Measurements from ENCODE around the gene CCDC9.
"Not testable (repeated sequence)": the region's sequence is repeated elsewhere in the genome, so short reads cannot be mapped to it uniquely, and the experiment has no call there.

CCDC9 gene

GRCh38 chr19:47300867-47301266, 44.5 kb downstream of the CCDC9 start:
- not testable (repeated sequence) for DNase-seq (ENCODE audit: low read depth in 3 of 3)

GRCh38 chr19:47302249-47302648, 45.9 kb downstream of the CCDC9 start:
- DNase-seq (ENCODE audit: low read depth in 3 of 3): no peak

- no peak for DNase-seq (ENCODE audit: low read depth in 3 of 3)
Observed at GRCh38 chr19:47303966-47304365, 47.6 kb downstream of the CCDC9 start.

DNA sequence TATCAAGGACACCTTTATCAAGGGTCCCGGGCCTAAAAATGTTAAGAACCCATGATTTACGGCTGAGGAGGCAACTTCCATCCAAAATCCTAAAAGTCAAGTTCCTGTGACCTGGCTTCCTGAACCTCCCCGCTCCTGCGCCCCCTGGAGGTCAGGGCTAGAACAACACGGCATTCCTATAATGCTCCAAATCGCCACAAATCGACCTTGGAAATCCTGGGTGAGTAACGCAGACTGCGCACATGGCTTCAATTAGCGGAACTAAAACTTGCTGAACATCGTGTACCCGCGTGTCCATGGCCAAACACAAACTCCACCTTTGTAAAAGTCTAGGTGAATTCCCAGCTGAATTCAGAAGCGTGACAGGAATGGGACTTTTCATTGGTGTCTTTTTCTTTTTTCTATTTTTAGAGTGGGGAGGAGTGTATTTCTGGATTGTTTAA, 49.0 kb downstream of the CCDC9 start:
- DNase-seq (ENCODE audit: low read depth in 3 of 3): peak in 2 of 3 donors; percentile 25 to 30

- DNase-seq (ENCODE audit: low read depth in 3 of 3): no peak
Observed at GRCh38 chr19:47306303-47306702, 50.0 kb downstream of the CCDC9 start.

DNA sequence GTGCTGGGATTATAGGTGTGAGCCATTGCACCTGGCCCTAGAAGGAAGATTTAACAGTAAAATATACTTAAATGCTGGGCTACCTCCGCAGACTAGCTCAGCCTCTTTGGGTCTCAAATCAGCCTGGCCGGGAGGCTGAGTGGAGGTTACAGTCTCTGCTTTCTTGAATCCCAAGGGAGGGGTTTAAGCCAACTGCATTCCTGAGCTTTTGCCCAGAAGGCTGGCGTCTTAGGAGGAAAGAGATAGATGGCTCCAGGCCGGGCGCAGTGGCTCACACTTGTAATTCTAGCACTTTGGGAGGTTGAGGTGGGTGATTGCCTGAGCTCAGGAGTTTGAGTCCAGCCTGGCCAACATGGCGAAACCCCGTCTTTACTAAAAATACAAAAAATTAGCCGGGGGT, 52.7 kb downstream of the CCDC9 start:
- no peak for DNase-seq (ENCODE audit: low read depth in 3 of 3)

GRCh38 chr19:47309608-47310007, 53.3 kb downstream of the CCDC9 start, which contains the start of gene C5AR1:
TSS of gene C5AR1 (plus strand) at chr19:47309861. CDS start at chr19:47309896, 35 bp downstream.
- no peak for DNase-seq (ENCODE audit: low read depth in 3 of 3)

DNA sequence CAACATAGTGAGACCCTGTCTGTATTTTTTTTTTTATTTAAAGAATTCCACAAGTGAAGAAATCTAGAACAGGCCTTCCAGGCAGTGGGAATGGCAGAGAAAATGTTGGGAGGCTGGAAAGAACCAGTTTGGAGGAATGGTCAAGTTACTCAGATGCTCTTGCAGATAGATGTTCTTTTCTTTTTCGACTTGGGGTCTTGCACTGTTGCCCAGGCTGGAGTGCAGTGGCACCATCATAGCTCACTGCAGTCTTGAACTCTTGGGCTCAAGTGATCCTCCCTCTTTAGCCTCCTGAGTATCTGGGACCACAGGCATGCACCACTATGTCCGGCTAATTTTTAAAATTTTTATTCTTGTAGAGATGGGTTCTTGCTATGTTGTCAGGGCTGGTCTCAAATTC, 54.0 kb downstream of the CCDC9 start:
- no peak for DNase-seq (ENCODE audit: low read depth in 3 of 3)

GRCh38 chr19:47310819-47311218, 54.5 kb downstream of the CCDC9 start:
- no peak for DNase-seq (ENCODE audit: low read depth in 3 of 3)

DNA sequence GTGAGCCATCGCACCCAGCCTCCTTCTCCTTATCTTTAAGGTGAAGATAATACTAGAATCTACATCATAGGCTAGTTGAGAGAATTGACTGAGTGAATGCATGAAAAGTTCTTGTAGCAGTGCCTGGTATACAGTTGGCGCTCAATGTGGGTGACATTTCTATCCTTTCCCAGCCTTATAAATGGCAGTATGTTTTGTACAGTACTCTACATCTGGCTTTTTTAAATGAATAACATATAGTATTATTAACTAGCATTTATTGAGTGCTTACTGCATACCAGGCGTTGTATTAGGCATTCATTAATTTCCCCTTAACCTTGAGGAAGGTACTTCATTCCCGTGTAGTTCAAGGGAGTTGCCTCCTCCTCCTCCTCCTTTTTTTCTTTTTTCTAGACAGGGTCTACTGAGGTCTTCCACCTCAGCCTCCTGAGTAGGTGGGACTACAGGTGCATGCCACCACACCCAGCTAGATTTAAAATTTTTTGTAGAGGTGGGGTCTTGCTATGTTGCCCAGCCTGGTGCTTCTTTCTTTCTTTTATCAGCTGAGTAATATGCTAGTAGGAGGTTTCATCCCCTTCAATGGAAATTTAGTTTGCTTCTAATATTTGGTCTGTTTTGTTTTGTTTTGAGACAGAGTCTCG, 56.2 kb downstream of the CCDC9 start:
- DNase-seq (ENCODE audit: low read depth in 3 of 3): no peak

DNA sequence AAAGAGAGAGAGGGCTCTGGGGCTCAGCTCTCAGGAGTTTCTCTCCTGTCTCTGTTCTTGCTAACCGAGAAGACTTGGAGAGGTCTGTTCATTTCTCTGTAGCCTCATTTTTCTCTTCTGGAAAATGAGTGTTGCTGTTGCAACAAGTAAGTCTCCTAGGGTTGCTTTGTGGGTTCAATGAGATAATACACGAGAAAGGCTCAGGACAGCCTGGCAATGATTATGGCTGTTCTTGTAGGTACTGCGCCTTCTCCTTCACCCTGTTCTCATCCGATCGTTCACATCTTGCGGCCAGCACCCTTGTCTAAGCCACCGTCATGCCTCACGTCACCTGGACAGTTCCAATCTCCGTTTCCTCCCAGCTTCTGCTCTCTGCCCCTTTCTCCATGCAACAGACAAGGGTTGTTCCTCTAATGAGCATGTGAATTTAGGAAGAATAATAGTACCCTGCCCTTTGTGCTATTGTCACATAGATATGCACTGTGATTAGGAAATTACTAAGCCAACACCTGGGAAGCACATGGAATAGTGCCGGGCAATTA, 57.5 kb downstream of the CCDC9 start:
- DNase-seq (ENCODE audit: low read depth in 3 of 3): no peak

GRCh38 chr19:47315125-47315821, 58.9 kb downstream of the CCDC9 start:
- DNase-seq (ENCODE audit: low read depth in 3 of 3): peak in 2 of 3 donors; percentile 7 to 42

- no peak for DNase-seq (ENCODE audit: low read depth in 3 of 3)
Observed at GRCh38 chr19:47316513-47316912, 60.2 kb downstream of the CCDC9 start.

- no peak for DNase-seq (ENCODE audit: low read depth in 3 of 3)
Observed at GRCh38 chr19:47319923-47320871, 63.9 kb downstream of the CCDC9 start.

Measured in stimulated activated CD4-positive, alpha-beta T cell treated with anti-CD3 and anti-CD28 coated beads, TNF-alpha, amount 100 ng/mL, for 48 hours (primary cell).